HepG2 (cell line): Measurements from ENCODE around the gene NOS2.

Experiments
- CEBPB ChIP-seq: IDR thresholded peaks from 2 replicates; pipeline ENCODE4 v1.6.1; 2011; ENCODE audit warnings: low read depth, low read length, improper control_type of control experiment, borderline replicate concordance
- CTCF ChIP-seq: sonication (generic); formaldehyde crosslinking; IDR thresholded peaks from 2 replicates; pipeline ENCODE4 v1.5.0; 2020; ENCODE audit warnings: mild to moderate bottlenecking, missing genetic modification reagents, moderate library complexity
- FOXO1 ChIP-seq: sonication (generic); formaldehyde crosslinking; IDR thresholded peaks from 2 replicates; pipeline ENCODE4 v1.4.0; 2020; ENCODE audit warnings: missing genetic modification reagents
- HNRNPH1 ChIP-seq: fragments of 200-400 bp; formaldehyde crosslinking; optimal IDR thresholded peaks from 2 replicates; pipeline ENCODE3; 2017; ENCODE audit warnings: mild to moderate bottlenecking, low read depth, low read length
- POLR2A ChIP-seq, 2 experiments: IDR thresholded peaks; 2 replicates each; pipeline ENCODE4 v1.6.1; 2011; ENCODE audit warnings: low read depth in 2 of 2, low read length in 2 of 2, mild to moderate bottlenecking in 1 of 2, moderate library complexity in 1 of 2; ENCODE audit not compliant: insufficient read depth in 1 of 2
- SRF ChIP-seq: IDR thresholded peaks from 2 replicates; pipeline ENCODE4 v1.6.1; 2011; ENCODE audit warnings: mild to moderate bottlenecking, low read depth, low read length, moderate library complexity
- ZNF124 ChIP-seq: sonication (generic); formaldehyde crosslinking; IDR thresholded peaks from 2 replicates; pipeline ENCODE4 v1.4.0; 2020; ENCODE audit warnings: missing genetic modification reagents
- ZNF207 ChIP-seq: fragments of 450-650 bp; IDR thresholded peaks from 2 replicates; pipeline ENCODE4 v1.6.1; 2016; ENCODE audit warnings: antibody characterized with exemption, borderline replicate concordance
- ZNF572 ChIP-seq: sonication (generic); formaldehyde crosslinking; IDR thresholded peaks from 2 replicates; pipeline ENCODE4 v1.5.1; 2020; ENCODE audit warnings: mild to moderate bottlenecking, missing genetic modification reagents
- ZNF629 ChIP-seq: sonication (generic); formaldehyde crosslinking; conservative IDR thresholded peaks from 2 replicates; pipeline ENCODE4 v1.5.0; 2020; ENCODE audit warnings: missing genetic modification reagents
- ZNF660 ChIP-seq: sonication (generic); formaldehyde crosslinking; IDR thresholded peaks from 2 replicates; pipeline ENCODE4 v1.5.1; 2020; ENCODE audit warnings: mild to moderate bottlenecking, low read depth, missing genetic modification reagents, borderline replicate concordance
- TF ChIP-seq, protein P1 (sequence below): IDR thresholded peaks from 2 replicates; pipeline ENCODE4 v1.6.1; 2016; ENCODE audit warnings: low read depth, missing genetic modification reagents, missing compliant biosample characterization
- TF ChIP-seq, protein P2 (sequence below): sonication (generic); formaldehyde crosslinking; IDR thresholded peaks from 2 replicates; pipeline ENCODE4 v1.4.0; 2020; ENCODE audit warnings: mild to moderate bottlenecking, missing genetic modification reagents

DNA sequence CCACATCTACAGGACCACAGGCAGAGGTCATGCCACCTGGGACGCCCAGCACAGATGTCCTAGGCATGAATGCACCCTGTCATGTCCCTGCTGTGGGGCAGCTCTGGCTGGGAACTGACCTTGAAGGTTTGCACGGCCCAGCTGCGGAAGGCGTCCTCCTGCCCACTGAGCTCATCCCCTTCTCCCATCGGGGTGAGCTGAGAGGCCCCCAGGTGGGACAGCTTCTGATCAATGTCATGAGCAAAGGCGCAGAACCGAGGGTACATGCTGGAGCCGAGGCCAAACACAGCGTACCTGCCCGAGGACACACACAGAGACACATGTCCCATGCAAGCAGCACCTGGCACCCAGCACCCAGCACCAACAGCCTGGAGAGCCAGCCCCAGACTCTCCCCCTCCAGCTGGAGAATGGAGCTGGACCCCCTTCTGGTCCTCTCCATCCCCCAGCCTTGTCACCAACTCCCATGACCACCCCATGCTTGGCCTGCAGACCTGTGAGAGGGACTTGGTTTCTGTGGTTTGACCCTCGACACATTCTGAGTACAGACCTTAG is 31.4 kb downstream of the NOS2 start:
- TF ChIP-seq CEBPB: no peak
- no peak for TF ChIP-seq ZNF207
- no peak for TF ChIP-seq CTCF (CRISPR knock-in tag)
- TF ChIP-seq, protein P1, sequence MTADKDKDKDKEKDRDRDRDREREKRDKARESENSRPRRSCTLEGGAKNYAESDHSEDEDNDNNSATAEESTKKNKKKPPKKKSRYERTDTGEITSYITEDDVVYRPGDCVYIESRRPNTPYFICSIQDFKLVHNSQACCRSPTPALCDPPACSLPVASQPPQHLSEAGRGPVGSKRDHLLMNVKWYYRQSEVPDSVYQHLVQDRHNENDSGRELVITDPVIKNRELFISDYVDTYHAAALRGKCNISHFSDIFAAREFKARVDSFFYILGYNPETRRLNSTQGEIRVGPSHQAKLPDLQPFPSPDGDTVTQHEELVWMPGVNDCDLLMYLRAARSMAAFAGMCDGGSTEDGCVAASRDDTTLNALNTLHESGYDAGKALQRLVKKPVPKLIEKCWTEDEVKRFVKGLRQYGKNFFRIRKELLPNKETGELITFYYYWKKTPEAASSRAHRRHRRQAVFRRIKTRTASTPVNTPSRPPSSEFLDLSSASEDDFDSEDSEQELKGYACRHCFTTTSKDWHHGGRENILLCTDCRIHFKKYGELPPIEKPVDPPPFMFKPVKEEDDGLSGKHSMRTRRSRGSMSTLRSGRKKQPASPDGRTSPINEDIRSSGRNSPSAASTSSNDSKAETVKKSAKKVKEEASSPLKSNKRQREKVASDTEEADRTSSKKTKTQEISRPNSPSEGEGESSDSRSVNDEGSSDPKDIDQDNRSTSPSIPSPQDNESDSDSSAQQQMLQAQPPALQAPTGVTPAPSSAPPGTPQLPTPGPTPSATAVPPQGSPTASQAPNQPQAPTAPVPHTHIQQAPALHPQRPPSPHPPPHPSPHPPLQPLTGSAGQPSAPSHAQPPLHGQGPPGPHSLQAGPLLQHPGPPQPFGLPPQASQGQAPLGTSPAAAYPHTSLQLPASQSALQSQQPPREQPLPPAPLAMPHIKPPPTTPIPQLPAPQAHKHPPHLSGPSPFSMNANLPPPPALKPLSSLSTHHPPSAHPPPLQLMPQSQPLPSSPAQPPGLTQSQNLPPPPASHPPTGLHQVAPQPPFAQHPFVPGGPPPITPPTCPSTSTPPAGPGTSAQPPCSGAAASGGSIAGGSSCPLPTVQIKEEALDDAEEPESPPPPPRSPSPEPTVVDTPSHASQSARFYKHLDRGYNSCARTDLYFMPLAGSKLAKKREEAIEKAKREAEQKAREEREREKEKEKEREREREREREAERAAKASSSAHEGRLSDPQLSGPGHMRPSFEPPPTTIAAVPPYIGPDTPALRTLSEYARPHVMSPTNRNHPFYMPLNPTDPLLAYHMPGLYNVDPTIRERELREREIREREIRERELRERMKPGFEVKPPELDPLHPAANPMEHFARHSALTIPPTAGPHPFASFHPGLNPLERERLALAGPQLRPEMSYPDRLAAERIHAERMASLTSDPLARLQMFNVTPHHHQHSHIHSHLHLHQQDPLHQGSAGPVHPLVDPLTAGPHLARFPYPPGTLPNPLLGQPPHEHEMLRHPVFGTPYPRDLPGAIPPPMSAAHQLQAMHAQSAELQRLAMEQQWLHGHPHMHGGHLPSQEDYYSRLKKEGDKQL (CRISPR knock-in tag): no peak
- TF ChIP-seq, protein P2, sequence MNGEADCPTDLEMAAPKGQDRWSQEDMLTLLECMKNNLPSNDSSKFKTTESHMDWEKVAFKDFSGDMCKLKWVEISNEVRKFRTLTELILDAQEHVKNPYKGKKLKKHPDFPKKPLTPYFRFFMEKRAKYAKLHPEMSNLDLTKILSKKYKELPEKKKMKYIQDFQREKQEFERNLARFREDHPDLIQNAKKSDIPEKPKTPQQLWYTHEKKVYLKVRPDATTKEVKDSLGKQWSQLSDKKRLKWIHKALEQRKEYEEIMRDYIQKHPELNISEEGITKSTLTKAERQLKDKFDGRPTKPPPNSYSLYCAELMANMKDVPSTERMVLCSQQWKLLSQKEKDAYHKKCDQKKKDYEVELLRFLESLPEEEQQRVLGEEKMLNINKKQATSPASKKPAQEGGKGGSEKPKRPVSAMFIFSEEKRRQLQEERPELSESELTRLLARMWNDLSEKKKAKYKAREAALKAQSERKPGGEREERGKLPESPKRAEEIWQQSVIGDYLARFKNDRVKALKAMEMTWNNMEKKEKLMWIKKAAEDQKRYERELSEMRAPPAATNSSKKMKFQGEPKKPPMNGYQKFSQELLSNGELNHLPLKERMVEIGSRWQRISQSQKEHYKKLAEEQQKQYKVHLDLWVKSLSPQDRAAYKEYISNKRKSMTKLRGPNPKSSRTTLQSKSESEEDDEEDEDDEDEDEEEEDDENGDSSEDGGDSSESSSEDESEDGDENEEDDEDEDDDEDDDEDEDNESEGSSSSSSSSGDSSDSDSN (CRISPR knock-in tag): no peak
- TF ChIP-seq FOXO1: no peak
- no peak for TF ChIP-seq HNRNPH1
- no peak for TF ChIP-seq ZNF124
- no peak for TF ChIP-seq ZNF660 (CRISPR knock-in tag)
- TF ChIP-seq ZNF572 (CRISPR knock-in tag): no peak
- no peak for TF ChIP-seq POLR2A (IDR thresholded peaks at IDR 0.05; ENCODE audit: insufficient read depth in 1 of 2, low read depth in 2 of 2, low read length in 2 of 2)
- TF ChIP-seq ZNF629 (CRISPR knock-in tag): no peak
- no peak for TF ChIP-seq SRF
